Fibroblast of lung (primary cell): Measurements from ENCODE around the gene SMIM27. TPM values are rescaled to one million over a fixed set of nuclear protein-coding genes. Genes with fewer than 3 reads are reported as not detected.
"Not testable (repeated sequence)": the region's sequence is repeated elsewhere in the genome, so short reads cannot be mapped to it uniquely, and the experiment has no call there.

ENCODE experiments used
- DNase-seq, 2 donors: peaks; one replicate each; pipeline versions ENCODE4 v3.0.0 to v3.0.0-alpha.2; 2010; ENCODE audit warnings: low read depth in 2 of 2
- H2AFZ ChIP-seq: 2 replicates; pipeline ENCODE4 v1.5.1; 2012; ENCODE audit warnings: low read length, control low read depth, inconsistent platforms
- H3K27ac ChIP-seq: 2 replicates; pipeline ENCODE4 v1.5.1; 2011; ENCODE audit warnings: low read length, control low read depth; ENCODE audit not compliant: insufficient read depth
- H3K27me3 ChIP-seq: 2 replicates; pipeline ENCODE4 v1.5.1; 2011; ENCODE audit warnings: mild to moderate bottlenecking, low read length; ENCODE audit not compliant: control insufficient read depth, insufficient read depth
- H3K36me3 ChIP-seq: 2 replicates; pipeline ENCODE4 v1.5.1; 2011; ENCODE audit warnings: low read length; ENCODE audit not compliant: control insufficient read depth, insufficient read depth
- H3K4me1 ChIP-seq: 2 replicates; pipeline ENCODE4 v1.5.1; 2011; ENCODE audit warnings: low read length; ENCODE audit not compliant: control insufficient read depth, insufficient read depth; ENCODE audit errors: extremely low read depth
- H3K4me2 ChIP-seq: 2 replicates; pipeline ENCODE4 v1.5.1; 2011; ENCODE audit warnings: low read length, control low read depth; ENCODE audit not compliant: insufficient read depth; ENCODE audit errors: extremely low read depth
- H3K4me3 ChIP-seq, 4 experiments: fragments of 200-600 bp in 1 of 4; sonication (generic) in 1 of 4; replicated peaks in 1 of 4; 2 replicates each; pipeline ENCODE4 v1.5.1; 2011 to 2016; ENCODE audit warnings: low read length in 4 of 4, low read depth in 3 of 4, mild to moderate bottlenecking in 3 of 4, control low read depth in 2 of 4, inconsistent platforms in 1 of 4, mixed read lengths in 1 of 4; ENCODE audit not compliant: insufficient read depth in 1 of 4; ENCODE audit errors: control extremely low read depth in 1 of 4
- H3K79me2 ChIP-seq: 2 replicates; pipeline ENCODE4 v1.5.1; 2012; ENCODE audit warnings: mild to moderate bottlenecking, low read length, inconsistent platforms; ENCODE audit not compliant: control insufficient read depth, insufficient read depth
- H3K9ac ChIP-seq: 2 replicates; pipeline ENCODE4 v1.5.1; 2011; ENCODE audit warnings: mild to moderate bottlenecking, low read length, control low read depth; ENCODE audit not compliant: insufficient read depth
- H3K9me3 ChIP-seq: 2 replicates; pipeline ENCODE4 v1.5.1; 2012; ENCODE audit warnings: low read depth, low read length; ENCODE audit not compliant: control insufficient read depth, insufficient read depth
- H4K20me1 ChIP-seq: 2 replicates; pipeline ENCODE4 v1.5.1; 2011; ENCODE audit warnings: low read length; ENCODE audit not compliant: control insufficient read depth, insufficient read depth; ENCODE audit errors: extremely low read depth
- CTCF ChIP-seq, 2 donors: IDR thresholded peaks in 1 of 2; conservative IDR thresholded peaks in 1 of 2; 1 replicate in 1 of 2; 2 replicates in 1 of 2; pipeline ENCODE4 v1.5.1; 2011 to 2012; ENCODE audit warnings: low read length in 2 of 2, control low read depth in 1 of 2, inconsistent platforms in 1 of 2, low read depth in 1 of 2, mild to moderate bottlenecking in 1 of 2
- EZH2 ChIP-seq: IDR thresholded peaks from 2 replicates; pipeline ENCODE4 v1.5.1; 2012; ENCODE audit warnings: low read length, control low read depth, mild to moderate bottlenecking; ENCODE audit errors: missing control alignments
- polyA plus RNA-seq, 2 donors: library from polyadenylated mRNA; depleted of rRNA in 1 of 2; stranded (reverse) in 1 of 2; unstranded in 1 of 2; fragments of >200 nt; gene quantifications; 2 replicates each; pipeline ENCODE4 v1.2.1, GENCODE V29; 2011 to 2012; ENCODE audit warnings: missing spikeins in 1 of 2
- total RNA-seq: library from RNA; depleted of rRNA; stranded (reverse); fragments of >200 nt; gene quantifications from 2 replicates; pipeline ENCODE4 v1.2.1, GENCODE V29; 2014

SMIM27 gene
- total and polyA plus RNA-seq, 2 donors (not counting 1 experiment from before 2014, with no cell fraction given), result 2.7 to 8.3 TPM

GRCh38 chr9:32545884-32546283 lies 6.2 kb upstream of the SMIM27 start:
- H3K4me2 ChIP-seq, result no peak overlapping the region
- no peak for TF ChIP-seq EZH2
- TF ChIP-seq CTCF (conservative IDR thresholded peaks at IDR 0.05 in 1 of 2, IDR thresholded peaks at IDR 0.05 in 1 of 2; ENCODE audit: low read depth in 1 of 2, low read length in 2 of 2), result no peak
- H3K9ac ChIP-seq, result no peak overlapping the region
- no peaks in the 10 kb centered on the region for H4K20me1 ChIP-seq
- peaks cover 72% of the 10 kb centered on the region for H3K79me2 ChIP-seq
- H3K4me3 ChIP-seq, result no peak overlapping the region
- no peak overlapping the region for H2AFZ ChIP-seq
- no peaks in the 10 kb centered on the region for H3K4me1 ChIP-seq
- H3K27me3 ChIP-seq, result no peaks in the 10 kb centered on the region
- DNase-seq, result no peak
- H3K9me3 ChIP-seq, result no peaks in the 10 kb centered on the region
- no peaks in the 10 kb centered on the region for H3K36me3 ChIP-seq
- H3K27ac ChIP-seq, result no peak overlapping the region

DNA sequence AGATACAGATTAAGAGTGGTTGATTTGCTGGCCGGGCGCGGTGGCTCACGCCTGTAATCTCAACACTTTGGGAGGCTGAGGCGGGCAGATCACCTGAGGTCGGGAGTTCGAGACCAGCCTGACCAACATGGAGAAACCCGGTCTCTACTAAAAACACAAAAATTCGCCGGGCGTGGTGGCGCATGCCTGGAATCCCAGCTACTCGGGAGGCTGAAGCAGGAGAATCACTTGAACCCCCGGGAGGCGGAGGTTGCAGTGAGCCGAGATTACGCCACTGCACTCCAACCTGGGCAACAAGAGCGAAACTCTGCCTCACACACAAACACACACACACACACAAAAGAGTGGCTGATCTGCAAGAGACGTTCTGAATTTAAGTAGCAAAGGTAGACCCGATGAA lies 3.9 kb upstream of the SMIM27 start:
- H3K4me1 ChIP-seq, H3K4me2 ChIP-seq, H3K27ac ChIP-seq, DNase-seq, H4K20me1 ChIP-seq, H3K4me3 ChIP-seq, H3K27me3 ChIP-seq, H3K9ac ChIP-seq, H3K9me3 ChIP-seq, H2AFZ ChIP-seq, H3K36me3 ChIP-seq: not testable (repeated sequence)
- peaks cover 72% of the 10 kb centered on the region for H3K79me2 ChIP-seq

GRCh38 chr9:32550150-32550561 lies 2.0 kb upstream of the SMIM27 start:
- H3K9ac ChIP-seq, result peak overlapping the region; percentile 76
- H3K4me1 ChIP-seq, result no peaks in the 10 kb centered on the region
- H4K20me1 ChIP-seq, result no peaks in the 10 kb centered on the region
- H3K79me2 ChIP-seq, result peaks cover 60% of the 10 kb centered on the region
- H3K9me3 ChIP-seq, result no peaks in the 10 kb centered on the region
- no peak for TF ChIP-seq EZH2
- peak in 1 of 2 donors; percentile 38 for TF ChIP-seq CTCF (conservative IDR thresholded peaks at IDR 0.05 in 1 of 2, IDR thresholded peaks at IDR 0.05 in 1 of 2; ENCODE audit: low read depth in 1 of 2, low read length in 2 of 2)
- peak overlapping the region; percentile 90 for H3K4me2 ChIP-seq
- H3K27ac ChIP-seq, result peak overlapping the region; percentile 98
- no peaks in the 10 kb centered on the region for H3K36me3 ChIP-seq
- H2AFZ ChIP-seq, result no peak overlapping the region
- peak overlapping the region; percentile 67 to 90 (median 76) for H3K4me3 ChIP-seq
- H3K27me3 ChIP-seq, result no peaks in the 10 kb centered on the region
- DNase-seq, result peak; percentile 41 to 51
